NCI-H2107 treated with DMSO at 0.1 percent for 48 hours (cell line): Measurements from ENCODE around the gene IPMK.

Source experiments
- DNase-seq: peaks from one replicate; lab custom pipeline; 2025; ENCODE audit not compliant: unreplicated experiment; lab: John Stamatoyannopoulos, UW

IPMK gene

DNA sequence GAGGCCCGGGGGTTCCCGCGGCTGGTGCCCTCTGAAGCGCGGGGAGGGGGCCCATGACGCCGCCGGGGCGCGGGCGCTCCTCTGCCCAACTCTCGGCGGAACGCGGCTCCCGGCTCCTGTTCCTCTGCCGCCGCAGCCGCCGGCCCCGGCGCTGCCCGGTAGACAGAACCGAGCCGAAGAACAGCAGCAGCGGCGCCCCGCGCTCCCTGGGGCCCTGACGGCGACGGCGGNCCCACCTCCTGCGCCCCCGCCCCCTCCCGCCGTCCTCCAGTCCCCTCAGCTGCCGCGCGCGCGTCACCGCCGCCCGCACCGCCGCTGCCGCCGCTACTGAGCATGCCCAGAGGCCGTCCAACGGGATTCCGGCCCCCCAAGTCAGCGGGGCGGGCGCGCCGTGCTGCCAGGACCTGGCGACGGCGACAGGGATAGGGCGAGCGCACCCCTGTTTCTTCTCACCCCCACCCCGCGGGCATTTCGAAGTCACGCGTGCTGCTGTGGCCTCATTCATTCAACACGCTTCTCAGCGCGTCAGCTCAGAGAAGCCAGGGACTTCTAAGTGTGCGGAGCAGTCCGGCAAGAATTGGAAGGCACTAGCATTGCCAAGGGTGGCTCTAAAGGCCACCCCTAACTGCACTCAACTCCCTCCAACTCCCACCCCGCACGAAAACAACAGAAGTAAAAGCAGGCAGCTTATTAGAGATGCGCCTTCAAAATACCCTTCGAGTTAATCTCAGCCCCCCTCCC, at the start of gene IPMK:
Gene IPMK, minus strand, starts transcription at position 182 of the 741 bp plus-strand sequence. CDS start 283 bp downstream, outside the sequence.
- DNase-seq: peak; percentile 33

GRCh38 chr10:58316874-58317273, 49.2 kb upstream of the IPMK start:
- DNase-seq: no peak

DNA sequence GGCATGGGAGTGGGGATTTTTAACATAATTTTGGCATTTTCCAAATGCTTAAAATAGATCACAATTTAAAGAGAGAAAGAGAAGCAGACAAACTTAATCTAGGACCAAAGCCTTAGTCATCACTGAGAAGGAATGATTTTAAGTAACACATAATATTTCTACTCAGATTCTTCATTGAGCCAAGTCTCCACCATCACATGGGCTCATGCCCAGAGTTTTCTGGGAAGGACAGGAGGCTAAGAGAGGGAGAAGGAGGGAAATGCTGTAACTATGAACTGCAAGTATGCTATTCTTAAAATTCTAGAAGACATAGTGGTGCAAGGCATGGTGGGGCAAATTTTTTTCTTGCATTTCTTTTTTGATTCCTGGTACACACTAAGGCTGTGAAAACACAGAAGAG, 43.3 kb upstream of the IPMK start:
- no peak for DNase-seq

DNA sequence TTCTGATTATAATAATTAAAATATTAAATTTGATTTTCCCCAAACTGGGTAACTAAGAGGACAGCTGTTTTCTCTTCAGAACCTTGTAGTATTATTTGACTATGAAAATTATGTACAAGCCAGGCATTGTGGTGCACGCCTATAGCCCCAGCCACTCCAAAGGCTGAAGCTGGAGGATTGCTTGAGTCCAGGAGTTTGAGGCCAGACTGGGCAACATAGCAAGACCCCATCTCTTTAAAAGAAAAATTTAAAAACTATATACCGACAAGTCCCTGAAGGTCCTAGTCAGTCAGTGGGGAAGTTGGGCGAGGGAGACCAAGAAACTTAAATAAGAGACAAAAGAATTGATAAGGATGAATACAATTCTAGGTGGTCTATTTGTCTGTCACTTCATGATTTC, 40.0 kb upstream of the IPMK start:
- no peak for DNase-seq

GRCh38 chr10:58305821-58306220, 38.1 kb upstream of the IPMK start:
- no peak for DNase-seq

DNA sequence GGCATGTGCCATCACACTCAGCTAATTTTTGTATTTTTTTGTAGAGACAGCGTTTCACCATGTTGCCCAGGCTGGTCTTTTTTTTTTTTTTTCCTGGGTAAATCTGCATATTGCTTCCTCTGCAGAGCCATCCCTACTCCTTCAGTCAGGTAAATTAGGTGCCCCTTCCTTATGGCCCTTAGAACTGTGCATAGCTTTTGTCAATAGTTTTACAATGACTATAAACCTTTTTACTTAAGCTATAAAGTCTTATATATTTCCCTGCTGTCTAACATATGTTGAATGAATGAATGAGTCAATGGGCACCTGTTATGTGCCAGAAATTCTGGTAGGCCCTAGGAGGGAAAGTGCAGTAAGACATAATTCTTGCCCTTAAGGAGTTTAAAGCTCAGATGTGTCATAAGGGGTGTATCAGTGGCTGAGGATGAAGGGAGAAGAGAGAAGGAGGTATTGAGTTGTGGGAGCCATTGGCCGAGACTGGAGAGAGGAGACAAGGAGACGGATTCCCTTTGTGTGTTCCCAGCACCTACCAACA, 36.5 kb upstream of the IPMK start:
- no peak for DNase-seq

GRCh38 chr10:58302254-58302653, 34.6 kb upstream of the IPMK start:
- DNase-seq: no peak

GRCh38 chr10:58300676-58301075, 33.0 kb upstream of the IPMK start:
- peak; percentile 9 for DNase-seq

- peak; percentile 14 for DNase-seq
Measured at GRCh38 chr10:58299580-58299979, 31.9 kb upstream of the IPMK start.

- no peak for DNase-seq
Measured at GRCh38 chr10:58293989-58294388, 26.3 kb upstream of the IPMK start.

- peak; percentile 4 for DNase-seq
Measured at GRCh38 chr10:58291538-58292174, 24.0 kb upstream of the IPMK start.

GRCh38 chr10:58282615-58283014, 14.9 kb upstream of the IPMK start:
- no peak for DNase-seq

- no peak for DNase-seq
Measured at GRCh38 chr10:58281092-58281752, 13.5 kb upstream of the IPMK start.

GRCh38 chr10:58280477-58280876, 12.8 kb upstream of the IPMK start:
- DNase-seq: no peak

DNA sequence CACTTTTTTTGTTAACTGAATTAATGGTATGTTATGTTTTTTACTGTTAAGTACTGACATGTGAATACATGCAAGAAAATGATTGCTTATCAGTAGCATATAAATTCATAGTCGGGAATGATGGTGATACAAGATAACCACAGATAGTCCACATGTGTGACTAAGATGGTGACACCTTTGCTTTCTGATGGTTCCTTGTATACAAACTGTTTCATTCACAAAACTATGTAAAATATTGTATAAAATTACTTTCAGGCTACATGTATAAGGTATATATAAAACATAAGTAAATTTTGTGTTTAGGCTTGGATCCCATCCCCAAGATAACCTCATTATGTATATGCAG, 11.2 kb upstream of the IPMK start:
- no peak for DNase-seq

DNA sequence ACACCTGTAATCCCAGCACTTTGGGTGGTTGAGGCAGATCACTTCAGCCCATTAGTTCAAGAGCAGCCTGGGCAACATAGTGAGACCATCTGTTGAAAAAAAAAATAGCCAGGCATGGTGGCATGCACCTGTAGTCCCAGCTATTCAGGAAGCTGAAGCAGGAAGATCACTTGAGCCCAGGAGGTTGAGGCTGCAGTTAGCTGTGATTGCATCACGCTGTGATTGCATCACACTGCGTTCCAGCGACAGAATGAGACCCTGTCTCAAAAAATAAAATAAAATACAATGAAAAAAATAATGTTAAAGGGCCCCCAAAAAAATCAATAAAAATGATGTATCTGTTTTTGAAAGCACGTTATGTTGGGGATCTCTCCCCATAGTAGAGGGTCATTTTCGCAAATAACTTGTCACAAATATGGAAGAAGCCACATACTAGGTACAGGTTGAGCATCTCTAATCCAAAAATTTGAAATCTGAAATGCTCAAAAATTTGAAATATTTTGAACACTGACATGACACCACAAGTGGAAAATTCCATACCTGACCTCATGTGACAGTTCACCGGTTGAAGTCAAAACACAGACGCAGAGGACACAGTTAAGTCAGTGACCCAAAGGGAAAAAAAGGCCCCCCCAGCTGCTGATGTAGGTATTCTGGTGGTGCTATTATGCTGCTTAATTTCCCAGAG, 10.7 kb upstream of the IPMK start:
- DNase-seq: no peak

GRCh38 chr10:58275908-58276307, 8.2 kb upstream of the IPMK start:
- DNase-seq: no peak

DNA sequence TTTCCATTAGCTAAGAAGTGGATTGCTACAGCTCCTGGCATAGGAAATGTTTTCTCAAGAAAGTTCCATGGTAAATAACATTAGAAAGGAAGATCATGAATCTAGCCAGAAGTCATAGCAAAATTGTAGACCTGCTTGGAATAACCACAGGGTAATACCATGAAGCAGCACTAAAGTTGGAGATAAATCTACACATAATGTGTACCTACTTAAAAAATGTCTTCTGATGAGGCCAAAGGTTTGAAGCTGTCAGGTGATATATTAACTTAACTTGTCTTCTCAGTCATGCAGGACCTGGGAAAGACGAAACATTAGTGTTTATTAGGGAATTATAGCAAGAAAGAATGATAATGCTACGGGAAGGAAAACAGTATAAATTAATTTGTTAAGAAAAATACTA, 7.6 kb upstream of the IPMK start:
- no peak for DNase-seq

DNA sequence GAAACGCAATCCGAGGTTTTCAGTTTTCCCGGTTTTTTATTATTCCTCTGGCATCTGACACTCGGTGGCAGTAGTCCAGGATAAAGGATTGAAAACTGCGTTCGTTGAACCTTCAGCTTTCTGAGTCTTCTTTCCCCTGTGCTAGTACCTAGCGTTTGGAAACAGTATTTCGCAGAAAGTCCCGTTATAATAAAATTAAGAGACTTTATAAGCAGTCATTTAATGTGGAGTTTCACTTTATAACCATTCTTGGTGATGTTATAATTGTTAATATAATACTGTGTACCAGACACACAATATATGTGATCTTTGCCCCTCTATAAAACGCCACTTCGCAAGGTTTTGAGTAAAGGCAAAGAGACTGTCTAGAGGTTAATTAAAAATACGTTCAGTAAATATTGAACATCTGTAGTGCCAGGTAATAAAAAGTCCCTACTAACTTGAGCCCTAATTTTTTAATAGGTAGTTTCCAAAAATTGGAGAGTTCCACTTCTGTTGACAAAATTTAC, 2.1 kb upstream of the IPMK start:
- DNase-seq: no peak

GRCh38 chr10:58268946-58269781, 1.5 kb upstream of the IPMK start, which contains the start of gene CISD1:
Gene CISD1, plus strand, starts transcription at chr10:58269162. Its CDS starts 112 bp downstream, at chr10:58269274.
- DNase-seq: peak; percentile 79
